ENCODE results near the gene ACOD1. TPM values are rescaled to one million over a fixed set of nuclear protein-coding genes. Genes with fewer than 3 reads are reported as not detected.

Gene ACOD1
- total RNA-seq, 1 experiment from 2014 or later: not detected

DNA sequence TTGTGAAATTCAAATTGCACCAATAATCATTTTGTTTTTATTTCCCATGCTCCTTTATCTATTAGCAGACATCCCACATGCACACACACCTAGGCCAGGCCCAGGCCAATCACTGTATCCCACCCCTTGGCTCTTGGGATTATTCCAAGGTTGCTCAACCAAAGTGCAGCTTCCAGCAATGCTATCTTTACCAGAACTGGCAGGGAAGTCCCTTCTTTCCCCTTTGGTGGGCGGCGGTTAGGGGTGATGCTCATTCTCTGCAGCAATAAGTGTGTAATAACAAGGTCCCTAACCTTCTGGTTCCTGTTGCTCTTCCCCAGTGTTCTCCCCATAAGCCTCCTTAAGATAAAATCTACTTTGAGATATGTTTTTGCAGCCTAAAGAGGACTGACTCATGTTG lies 43.8 kb upstream of the ACOD1 start:
- no peaks in the 10 kb centered on the region for H3K4me1 ChIP-seq (replicated peaks; ENCODE audit: insufficient read depth)
- ChIA-PET POLR2A (ENCODE audit: unreplicated experiment) (interaction anchor here (0.5 kb wide), 1 partner anchor 850 kb away, joined by 7 read pairs; no protein-coding TSS in a partner anchor), CTCF (interaction anchor here (1.2 kb wide), 1 partner anchor 97 kb away, joined by 3 read pairs; no protein-coding TSS in a partner anchor)
- no peaks in the 10 kb centered on the region for H3F3A ChIP-seq (ENCODE audit: insufficient read depth, low read depth)
- intact Hi-C loops (cut with micrococcal nuclease; ENCODE audit: unreplicated experiment): loop anchor here (5.0 to 10.0 kb wide), 3 partner anchors 70 to 1217 kb away; no protein-coding TSS in a partner anchor
- H3K79me2 ChIP-seq (ENCODE audit: low read depth): no peaks in the 10 kb centered on the region
- H2AFZ ChIP-seq: no peak overlapping the region
- H3K36me3 ChIP-seq (ENCODE audit: low read depth): no peaks in the 10 kb centered on the region
- no peak overlapping the region for H3K4me2 ChIP-seq
- DNase-seq: no peak
- BruUV-seq (replicated peaks): no TSS peak
- TF ChIP-seq EZH2 (IDR thresholded peaks at IDR 0.05; ENCODE audit: low read depth): no peak
- TF ChIP-seq, protein P1, sequence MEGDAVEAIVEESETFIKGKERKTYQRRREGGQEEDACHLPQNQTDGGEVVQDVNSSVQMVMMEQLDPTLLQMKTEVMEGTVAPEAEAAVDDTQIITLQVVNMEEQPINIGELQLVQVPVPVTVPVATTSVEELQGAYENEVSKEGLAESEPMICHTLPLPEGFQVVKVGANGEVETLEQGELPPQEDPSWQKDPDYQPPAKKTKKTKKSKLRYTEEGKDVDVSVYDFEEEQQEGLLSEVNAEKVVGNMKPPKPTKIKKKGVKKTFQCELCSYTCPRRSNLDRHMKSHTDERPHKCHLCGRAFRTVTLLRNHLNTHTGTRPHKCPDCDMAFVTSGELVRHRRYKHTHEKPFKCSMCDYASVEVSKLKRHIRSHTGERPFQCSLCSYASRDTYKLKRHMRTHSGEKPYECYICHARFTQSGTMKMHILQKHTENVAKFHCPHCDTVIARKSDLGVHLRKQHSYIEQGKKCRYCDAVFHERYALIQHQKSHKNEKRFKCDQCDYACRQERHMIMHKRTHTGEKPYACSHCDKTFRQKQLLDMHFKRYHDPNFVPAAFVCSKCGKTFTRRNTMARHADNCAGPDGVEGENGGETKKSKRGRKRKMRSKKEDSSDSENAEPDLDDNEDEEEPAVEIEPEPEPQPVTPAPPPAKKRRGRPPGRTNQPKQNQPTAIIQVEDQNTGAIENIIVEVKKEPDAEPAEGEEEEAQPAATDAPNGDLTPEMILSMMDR (conservative IDR thresholded peaks at IDR 0.05): no peak
- H3K4me3 ChIP-seq: no peak overlapping the region
- H3K9me2 ChIP-seq (ENCODE audit: insufficient read depth): no peaks in the 10 kb centered on the region
- H3K27ac ChIP-seq: no peak overlapping the region
- H3K9me3 ChIP-seq (ENCODE audit: insufficient read depth, low read depth): peaks cover 2% of the 10 kb centered on the region; the same call in 1 of the 2 replicates
- H3K27me3 ChIP-seq (ENCODE audit: insufficient read depth, low read depth): no peaks in the 10 kb centered on the region
- no peaks in the 10 kb centered on the region for H4K20me1 ChIP-seq (ENCODE audit: insufficient read depth)

- H3K9me2 ChIP-seq (ENCODE audit: insufficient read depth): no peaks in the 10 kb centered on the region
- no peak overlapping the region for H3K4me3 ChIP-seq
- ChIA-PET CTCF (interaction anchor here (0.7 kb wide), 1 partner anchor 191 kb away, joined by 10 read pairs; no protein-coding TSS in a partner anchor), POLR2A (ENCODE audit: unreplicated experiment) (no interaction called here)
- no peak overlapping the region for H3K4me2 ChIP-seq
- H4K20me1 ChIP-seq (ENCODE audit: insufficient read depth): no peaks in the 10 kb centered on the region
- no TSS peak for BruUV-seq (replicated peaks)
- TF ChIP-seq, protein P1 (conservative IDR thresholded peaks at IDR 0.05): no peak
- TF ChIP-seq EZH2 (IDR thresholded peaks at IDR 0.05; ENCODE audit: low read depth): no peak
- H3K36me3 ChIP-seq (ENCODE audit: low read depth): no peaks in the 10 kb centered on the region
- H3K79me2 ChIP-seq (ENCODE audit: low read depth): no peaks in the 10 kb centered on the region
- H2AFZ ChIP-seq: no peak overlapping the region
- DNase-seq: no peak
- H3K27me3 ChIP-seq (ENCODE audit: insufficient read depth, low read depth): no peaks in the 10 kb centered on the region
- no peaks in the 10 kb centered on the region for H3F3A ChIP-seq (ENCODE audit: insufficient read depth, low read depth)
- intact Hi-C loops (cut with micrococcal nuclease; ENCODE audit: unreplicated experiment): no loop called here
- H3K27ac ChIP-seq: no peak overlapping the region
- no peaks in the 10 kb centered on the region for H3K4me1 ChIP-seq (replicated peaks; ENCODE audit: insufficient read depth)
- no peaks in the 10 kb centered on the region for H3K9me3 ChIP-seq (ENCODE audit: insufficient read depth, low read depth)
Measured at GRCh38 chr13:76912476-76912875, 35.8 kb upstream of the ACOD1 start.

DNA sequence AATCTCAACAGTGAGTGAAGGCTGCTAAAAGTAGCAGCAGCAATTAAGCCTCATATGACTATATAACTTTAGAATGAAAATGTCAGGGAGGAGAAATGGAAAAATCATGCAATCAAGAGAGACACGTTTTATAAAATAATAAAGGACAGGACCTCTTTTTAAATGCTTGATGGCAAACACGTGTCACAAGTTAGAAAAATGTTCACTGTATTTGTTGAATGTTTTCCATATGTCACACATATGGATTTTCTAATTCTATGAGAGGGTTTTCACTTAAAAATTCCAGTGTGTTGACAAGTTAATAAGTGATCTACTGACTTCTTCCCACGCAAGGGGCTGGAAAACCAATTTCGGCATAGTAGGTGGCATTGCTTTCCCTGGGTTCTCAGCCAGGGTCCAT lies 34.4 kb upstream of the ACOD1 start:
- no peaks in the 10 kb centered on the region for H3K9me3 ChIP-seq (ENCODE audit: insufficient read depth, low read depth)
- no peak overlapping the region for H3K4me3 ChIP-seq
- intact Hi-C loops (cut with micrococcal nuclease; ENCODE audit: unreplicated experiment): no loop called here
- ChIA-PET POLR2A (ENCODE audit: unreplicated experiment) (no interaction called here), CTCF (no interaction called here)
- no peaks in the 10 kb centered on the region for H3K36me3 ChIP-seq (ENCODE audit: low read depth)
- H3K27ac ChIP-seq: no peak overlapping the region
- no peak overlapping the region for H2AFZ ChIP-seq
- H3K4me1 ChIP-seq (replicated peaks; ENCODE audit: insufficient read depth): no peaks in the 10 kb centered on the region
- no peaks in the 10 kb centered on the region for H3K79me2 ChIP-seq (ENCODE audit: low read depth)
- H3K4me2 ChIP-seq: no peak overlapping the region
- H3F3A ChIP-seq (ENCODE audit: insufficient read depth, low read depth): no peaks in the 10 kb centered on the region
- no TSS peak for BruUV-seq (replicated peaks)
- no peaks in the 10 kb centered on the region for H3K9me2 ChIP-seq (ENCODE audit: insufficient read depth)
- no peaks in the 10 kb centered on the region for H3K27me3 ChIP-seq (ENCODE audit: insufficient read depth, low read depth)
- no peaks in the 10 kb centered on the region for H4K20me1 ChIP-seq (ENCODE audit: insufficient read depth)
- TF ChIP-seq, protein P1 (conservative IDR thresholded peaks at IDR 0.05): no peak
- no peak for TF ChIP-seq EZH2 (IDR thresholded peaks at IDR 0.05; ENCODE audit: low read depth)
- no peak for DNase-seq

All from PC-9 (cell line).